ENCODE results near the gene RPL7A.

- TF ChIP-seq CTCF (IDR thresholded peaks at IDR 0.05 in 4 of 5, conservative IDR thresholded peaks at IDR 0.05 in 1 of 5) (no peak), POLR2A (IDR thresholded peaks at IDR 0.05) (peak; percentile 58 to 67)
These were observed 8.5 kb downstream of the RPL7A start, which contains the start of the genes SURF1 and SURF2 for GRCh38 chr9:133356391-133357091.
